COLO829 (cell line): ENCODE measurements around the gene RIN1.
"Not testable (repeated sequence)": the region's sequence is repeated elsewhere in the genome, so short reads cannot be mapped to it uniquely, and the experiment has no call there.

Source experiments
- DNase-seq: peaks from one replicate; pipeline ENCODE4 v3.0.0; 2012; ENCODE audit warnings: low spot score

The RIN1 gene, protein sequence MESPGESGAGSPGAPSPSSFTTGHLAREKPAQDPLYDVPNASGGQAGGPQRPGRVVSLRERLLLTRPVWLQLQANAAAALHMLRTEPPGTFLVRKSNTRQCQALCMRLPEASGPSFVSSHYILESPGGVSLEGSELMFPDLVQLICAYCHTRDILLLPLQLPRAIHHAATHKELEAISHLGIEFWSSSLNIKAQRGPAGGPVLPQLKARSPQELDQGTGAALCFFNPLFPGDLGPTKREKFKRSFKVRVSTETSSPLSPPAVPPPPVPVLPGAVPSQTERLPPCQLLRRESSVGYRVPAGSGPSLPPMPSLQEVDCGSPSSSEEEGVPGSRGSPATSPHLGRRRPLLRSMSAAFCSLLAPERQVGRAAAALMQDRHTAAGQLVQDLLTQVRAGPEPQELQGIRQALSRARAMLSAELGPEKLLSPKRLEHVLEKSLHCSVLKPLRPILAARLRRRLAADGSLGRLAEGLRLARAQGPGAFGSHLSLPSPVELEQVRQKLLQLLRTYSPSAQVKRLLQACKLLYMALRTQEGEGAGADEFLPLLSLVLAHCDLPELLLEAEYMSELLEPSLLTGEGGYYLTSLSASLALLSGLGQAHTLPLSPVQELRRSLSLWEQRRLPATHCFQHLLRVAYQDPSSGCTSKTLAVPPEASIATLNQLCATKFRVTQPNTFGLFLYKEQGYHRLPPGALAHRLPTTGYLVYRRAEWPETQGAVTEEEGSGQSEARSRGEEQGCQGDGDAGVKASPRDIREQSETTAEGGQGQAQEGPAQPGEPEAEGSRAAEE

DNA sequence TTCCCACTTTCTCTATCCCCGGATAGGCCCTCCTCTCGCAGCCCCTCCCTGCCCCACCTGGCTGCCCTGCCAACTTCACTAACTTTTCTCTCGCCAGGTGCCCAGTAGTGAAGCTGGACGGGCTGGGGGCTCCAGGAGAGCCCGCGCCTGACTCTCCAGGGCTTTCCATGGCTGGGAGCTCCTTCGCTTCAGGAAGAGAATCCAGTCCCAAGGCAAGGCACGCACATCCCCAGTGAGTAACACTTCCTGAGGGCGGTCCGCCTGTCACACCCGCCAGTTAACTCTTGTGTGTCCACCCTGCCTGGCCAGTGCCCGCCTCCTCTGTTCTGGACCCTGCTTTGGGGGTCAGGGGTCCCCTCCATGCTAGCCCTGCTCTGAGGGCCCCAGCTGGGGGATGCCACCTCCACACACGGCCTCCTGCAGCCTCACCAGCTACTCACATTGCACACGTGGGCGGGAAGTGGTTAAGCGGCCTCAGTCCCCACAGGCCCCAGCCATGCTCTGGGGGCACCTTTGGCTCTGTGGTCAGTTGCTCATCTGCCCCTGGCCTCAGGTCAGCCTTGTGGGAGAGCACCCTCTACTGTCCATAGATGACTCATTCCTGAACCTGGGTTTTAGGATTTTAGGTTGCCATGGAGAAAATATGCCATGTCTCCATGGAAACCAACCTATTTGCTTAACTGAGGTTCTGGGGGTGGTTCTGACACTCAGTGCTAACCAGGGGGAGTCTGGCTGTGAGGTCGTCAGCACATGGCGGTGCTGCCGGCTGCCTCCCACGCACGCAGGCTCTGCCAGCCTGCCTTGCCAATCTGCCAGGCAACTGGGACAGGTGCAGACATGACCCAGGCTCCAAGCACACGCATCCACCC lies at the start of gene RIN1:
RIN1 (minus strand) TSS at position 201 of the 869 bp plus-strand sequence; CDS start at position 169, 32 bp downstream.
- peak; percentile 97 for DNase-seq

DNA sequence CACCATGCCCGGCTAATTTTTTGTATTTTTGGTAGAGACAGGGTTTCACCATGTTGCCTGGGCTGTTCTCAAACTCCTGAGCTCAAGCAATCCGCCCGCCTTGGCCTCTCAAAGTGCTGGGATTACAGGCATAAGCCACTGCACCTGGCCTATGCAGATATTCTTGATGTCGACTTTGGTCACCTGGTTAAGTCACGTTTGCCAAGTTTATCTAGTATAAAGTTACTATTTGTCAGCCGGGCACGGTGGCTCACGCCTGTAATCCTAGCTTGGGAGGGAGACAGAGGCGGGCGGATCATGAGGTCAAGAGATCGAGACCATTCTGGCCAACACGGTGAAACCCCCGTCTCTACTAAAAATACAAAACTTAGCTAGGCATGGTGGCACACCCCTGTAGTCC lies 48.1 kb upstream of the RIN1 start:
- DNase-seq: not testable (repeated sequence)

DNA sequence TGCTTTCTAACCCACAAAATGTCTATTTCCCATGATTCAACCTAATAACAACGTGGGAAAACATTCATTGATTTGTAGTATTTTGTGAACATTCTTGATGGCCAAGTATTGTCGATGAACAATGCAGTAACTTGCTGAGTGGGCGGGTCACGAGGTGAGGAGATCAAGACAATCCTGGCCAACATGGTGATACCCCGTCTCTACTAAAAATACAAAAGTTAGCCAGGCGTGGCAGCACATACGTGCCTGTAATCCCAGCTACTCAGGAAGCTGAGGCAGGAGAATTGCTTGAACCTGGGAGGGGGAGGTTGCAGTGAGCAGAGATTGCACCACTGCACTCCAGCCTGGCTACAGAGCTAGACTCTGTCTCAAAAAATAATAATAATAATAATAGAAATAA lies 44.0 kb upstream of the RIN1 start:
- DNase-seq: not testable (repeated sequence)

DNA sequence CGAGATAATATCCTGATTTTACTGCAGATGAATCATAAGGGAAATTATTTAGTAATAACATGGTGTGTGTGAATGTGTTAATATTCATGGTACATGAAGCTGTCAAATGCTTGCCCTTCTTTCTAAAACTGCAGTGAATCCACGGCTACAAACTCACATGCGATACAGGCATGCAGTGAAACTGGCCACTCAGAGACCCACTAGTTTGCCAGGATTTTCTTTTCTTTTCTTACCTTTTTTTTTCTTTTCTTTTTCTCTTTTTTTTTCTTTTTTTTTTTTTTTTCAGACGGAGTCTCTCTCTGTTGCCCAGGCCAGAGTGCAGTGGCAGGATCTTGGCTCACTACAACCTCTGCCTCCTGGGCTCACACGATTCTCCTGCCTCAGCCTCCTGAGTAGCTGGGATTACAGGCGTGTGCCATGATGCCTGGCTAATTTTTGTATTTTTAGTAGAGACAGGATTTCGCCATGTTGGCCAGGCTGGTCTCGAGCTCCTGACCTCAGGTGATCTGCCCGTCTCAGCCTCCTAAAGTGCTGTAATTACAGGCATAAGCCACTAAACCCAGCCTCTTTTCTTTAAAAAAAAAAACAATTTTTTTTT lies 37.6 kb upstream of the RIN1 start:
- DNase-seq: not testable (repeated sequence)

DNA sequence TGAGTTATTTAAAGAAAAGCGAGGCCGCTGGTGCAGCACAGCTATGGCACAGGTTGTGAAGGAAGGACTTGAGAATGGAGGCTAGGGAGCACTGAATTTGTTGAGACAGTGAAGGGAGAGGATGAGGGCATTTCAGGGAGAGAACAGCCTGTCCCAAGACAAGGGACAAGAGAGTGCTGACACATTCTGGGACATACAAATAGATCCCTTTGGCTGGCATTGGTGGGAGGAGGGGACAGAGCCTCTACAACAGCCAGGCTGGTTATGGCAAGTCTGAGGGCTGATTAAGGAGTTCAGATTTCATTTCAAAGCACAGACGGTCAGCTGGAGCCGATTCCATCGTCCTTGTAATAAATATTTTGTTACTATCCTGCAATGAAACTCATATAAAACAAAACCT lies 37.0 kb upstream of the RIN1 start:
- no peak for DNase-seq

DNA sequence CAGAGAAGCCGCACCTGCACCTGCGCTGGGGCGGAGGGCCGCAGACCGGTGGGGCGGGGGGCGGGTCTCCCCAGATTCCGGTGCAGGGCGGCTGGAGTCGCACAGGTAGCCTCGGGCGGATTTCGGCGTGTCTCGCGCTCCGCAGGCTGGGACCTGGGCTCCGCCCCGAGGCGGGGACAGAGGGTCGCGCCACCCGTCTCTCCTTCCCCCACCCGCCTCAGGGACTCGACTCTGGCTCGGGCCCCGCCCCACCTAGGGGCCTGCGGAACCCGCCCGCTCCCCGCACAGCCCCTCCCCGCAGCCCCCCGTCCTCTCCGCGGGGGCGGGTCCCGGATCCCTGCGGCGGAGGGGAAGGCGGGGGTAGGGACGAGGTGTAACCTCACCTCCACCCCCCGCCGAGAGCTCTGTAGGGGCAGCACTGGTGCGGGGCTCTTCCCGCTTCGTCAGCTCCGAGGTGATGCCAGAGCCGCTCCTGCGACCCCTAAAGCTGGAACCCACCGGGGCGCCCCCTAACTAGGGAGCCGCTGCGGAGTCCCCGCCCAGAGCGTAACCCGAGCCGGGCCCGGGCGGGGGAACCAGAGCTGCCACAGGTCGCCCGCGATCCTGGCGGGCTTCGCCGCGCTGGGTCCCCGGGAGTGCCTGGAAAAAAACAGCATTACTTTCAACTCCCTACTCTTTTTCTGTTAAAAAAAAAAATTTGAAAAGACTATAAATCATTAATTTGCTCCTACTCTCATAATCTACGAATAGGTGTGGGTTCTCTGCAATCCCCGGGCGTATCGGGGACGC lies 35.6 kb upstream of the RIN1 start, which contains the start of gene SLC29A2:
SLC29A2 (minus strand) TSS at position 134 of the 789 bp plus-strand sequence. CDS start 169 bp downstream, outside the sequence.
- DNase-seq: no peak

DNA sequence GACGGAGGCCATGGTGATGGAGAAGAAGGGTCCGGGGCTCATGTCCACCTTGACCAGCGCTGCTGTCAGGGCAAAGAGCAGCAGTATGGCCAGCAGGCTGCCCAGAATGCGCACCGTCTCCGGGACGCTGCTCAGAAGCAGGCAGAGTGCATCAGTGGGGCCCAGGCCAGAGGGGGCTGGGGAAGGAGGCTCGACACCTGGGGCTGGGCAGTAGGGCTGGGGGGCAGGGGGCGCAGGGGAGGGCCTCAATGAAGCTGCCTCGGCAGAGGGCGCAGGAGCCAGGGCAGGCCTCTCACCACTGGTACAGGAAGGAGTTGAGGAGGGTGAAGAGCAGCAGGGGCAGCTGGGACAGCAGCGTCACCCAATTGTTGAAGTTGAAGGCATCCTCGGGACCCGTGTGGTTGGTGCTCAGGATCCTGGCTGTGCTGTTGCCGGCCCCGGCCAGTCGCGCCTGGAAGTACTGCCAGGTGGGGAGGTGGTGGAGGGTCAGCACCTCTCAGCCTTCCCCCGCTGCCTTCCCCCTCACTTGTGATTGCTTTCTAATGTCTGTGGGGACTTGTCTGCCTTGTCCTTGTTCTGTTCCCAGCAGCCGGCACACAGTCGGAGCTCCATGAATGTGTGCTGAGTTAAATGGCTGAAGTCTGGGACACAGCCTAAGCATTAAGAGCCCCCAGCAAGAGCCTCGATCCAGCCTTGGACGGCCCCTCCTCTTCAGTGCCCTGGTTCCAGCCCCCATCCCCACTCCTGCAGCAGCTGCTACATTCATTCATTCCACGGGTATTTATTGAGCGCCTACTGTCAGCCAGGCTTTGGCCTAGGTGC lies 33.0 kb upstream of the RIN1 start:
- DNase-seq: no peak

DNA sequence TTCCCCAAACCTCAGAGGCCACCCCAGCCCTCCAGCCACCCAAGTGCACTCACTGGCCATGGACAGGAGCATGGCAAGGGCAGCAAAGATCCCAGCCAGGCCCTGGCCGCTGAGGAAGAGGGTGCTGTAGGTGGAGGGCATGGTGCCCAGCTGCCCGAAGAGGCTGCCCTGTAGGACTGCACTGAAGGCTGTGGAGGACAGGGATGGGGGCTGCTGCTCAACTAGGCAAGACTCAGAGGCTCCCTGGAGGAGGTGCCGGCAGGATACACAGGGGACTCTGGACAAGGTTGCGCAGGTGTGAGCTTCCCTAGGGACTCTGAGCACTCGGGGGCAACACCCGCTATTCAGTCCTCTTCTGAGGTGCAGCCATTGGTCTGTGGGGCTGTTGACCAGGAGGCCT lies 32.2 kb upstream of the RIN1 start:
- DNase-seq: no peak

DNA sequence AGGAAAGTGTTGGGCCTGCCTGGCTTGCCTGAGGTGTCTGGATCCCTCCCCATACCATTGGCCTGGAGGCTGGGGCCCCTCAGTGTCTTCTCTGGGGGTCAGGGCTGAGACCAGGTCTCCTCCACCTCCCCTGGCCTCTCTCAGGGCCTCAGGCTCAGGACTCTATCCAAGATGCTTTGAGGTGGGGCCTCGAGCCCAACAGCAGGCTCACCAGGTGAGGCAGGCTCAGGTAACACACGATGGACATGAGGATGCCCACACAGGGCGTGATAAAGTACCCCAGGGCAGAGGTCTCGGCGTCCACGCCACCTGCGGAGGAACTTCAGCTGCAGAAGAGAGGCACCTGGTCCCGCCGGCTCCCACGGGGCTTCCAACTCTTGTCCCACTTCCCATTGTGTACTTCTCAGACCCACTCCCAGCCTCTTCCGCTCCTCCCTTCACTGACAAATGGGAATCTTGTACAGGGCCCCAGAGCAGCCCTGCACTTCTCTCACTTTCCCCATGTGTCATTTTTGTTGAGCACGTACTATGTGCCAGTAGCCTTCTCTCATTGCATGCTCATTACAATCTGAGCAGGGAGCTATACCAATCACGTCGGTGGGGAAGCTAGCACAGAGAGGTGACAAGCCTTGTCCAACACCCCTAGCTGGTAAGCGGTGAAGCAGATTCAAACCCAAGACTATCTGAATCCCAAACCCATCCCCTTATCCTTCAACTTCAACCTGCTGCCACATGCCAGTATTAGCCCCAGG lies 31.5 kb upstream of the RIN1 start:
- no peak for DNase-seq

DNA sequence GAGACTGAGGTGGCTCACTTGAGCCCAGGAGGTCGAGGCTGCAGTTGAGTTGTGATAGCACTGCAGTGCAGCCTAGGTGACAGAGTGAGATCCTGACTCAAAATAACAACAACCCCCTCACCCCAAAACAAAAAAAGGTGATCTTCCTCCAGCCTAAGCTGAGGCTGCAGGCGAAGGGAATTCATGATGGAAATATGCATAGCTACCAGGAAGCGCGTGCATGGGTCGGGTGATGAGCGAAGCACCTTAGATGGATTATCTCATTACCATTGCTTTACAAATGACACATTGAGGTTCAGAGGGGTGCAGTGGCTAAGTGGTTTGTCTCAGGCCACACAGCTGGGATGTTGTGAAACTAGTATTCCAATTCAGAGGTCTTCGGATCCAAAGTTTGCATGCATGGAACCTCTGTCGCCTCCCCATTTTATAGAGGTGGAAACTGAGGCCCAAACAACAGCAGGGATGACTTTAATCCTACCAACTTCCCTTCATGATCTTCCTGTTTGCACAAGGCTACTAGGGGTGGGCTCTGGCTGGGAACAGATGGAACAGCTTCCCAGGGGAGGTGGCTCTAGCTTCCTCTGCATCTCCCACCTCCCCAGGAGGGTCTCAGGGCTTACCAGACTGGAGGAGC lies 30.7 kb upstream of the RIN1 start:
- DNase-seq: no peak

DNA sequence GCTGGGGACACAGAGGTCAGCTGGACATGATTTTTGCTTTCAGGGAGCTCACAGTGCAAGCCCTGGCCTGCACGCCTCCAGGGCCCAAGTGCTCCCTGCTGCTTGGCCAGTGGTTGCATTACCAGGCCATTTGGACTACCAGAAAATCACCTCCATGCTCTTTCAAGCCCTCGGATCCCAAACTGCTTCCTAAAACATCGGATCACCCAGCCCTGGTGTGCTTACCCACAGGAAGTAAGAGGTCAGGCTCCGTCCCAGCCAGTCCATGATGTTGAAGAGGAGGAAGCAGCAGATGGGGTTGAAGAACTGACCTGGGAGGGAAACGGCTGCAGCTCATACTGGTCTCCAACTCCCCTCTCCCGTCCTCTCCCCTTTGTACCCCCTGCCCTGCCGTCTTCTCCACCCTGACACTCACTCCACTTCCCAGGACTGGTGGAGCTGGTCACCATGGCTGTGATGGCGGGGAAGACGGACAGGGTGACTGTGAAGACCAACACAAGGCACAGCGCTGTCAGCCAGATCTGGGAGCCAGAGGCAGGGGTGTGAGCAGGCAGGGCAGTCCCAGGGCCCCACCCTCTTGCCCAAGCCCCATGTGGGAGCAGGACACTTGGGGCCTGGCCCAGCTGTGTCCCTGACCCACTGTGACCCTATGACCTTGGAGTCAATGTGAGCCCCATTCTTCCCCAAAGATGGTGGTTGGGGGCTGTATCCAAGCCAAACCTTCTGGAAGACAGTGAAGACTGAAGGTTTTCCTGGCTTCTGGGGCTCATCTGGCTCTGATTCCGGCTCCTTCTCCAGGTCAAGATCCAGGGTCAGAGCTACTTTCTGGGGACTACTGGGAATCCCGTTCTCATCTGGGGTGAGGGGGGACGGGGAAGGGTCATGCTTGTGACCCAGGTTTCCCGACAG lies 29.7 kb upstream of the RIN1 start:
- no peak for DNase-seq

DNA sequence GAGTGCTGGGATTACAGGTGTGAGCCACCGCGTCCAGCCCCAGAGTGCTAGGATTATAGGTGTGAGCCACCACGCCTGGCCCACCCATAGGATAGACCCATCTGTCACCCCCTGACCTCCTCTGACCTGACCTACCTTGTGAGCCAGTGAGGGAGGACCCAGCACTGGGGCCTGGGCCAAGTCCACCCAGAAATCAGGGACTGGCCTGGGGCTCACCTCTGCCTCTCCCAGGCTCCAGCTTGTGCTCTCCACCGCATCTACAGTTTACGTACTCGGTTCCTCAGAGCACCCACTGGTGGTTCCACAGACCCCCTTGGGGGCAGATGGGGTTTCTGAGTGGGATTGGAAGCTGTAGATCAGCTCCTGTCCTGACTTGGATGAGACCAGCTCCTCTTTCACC lies 28.9 kb upstream of the RIN1 start:
- no peak for DNase-seq

DNA sequence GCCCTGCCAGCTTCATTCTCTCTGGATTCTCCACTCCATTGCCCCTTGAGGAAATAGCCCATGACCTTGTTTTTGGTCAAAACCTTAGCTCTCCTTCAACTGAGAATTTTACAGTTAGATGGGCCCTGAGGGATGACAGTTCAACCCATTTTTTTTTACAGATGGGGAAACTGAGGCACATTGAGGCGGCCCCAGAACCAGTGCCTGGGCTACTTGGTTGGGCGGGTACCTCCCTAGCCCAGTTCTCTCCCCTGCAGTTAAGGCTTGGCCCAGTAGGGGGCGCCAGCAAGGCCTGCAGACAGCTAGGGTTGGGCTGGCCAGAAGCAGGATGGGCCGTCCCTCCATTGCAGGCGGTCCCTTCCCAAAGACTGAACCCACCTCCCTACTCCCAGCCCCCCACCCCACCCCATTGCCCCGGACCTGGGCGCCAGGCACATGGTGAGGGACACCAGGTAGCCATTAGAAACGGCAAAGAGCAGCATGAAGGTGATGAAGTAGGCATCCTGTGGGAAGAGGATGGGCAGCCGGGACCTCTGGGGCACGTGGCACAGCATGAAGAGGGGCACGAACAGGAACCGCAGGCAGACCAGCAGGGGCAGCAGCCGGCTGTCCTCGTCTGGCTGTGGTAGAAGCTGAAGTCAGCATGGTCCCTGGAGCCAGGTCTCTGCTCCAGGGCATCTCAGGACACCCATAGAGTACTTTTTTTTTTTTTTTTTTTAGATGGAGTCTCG lies 27.7 kb upstream of the RIN1 start:
- peak; percentile 38 for DNase-seq

DNA sequence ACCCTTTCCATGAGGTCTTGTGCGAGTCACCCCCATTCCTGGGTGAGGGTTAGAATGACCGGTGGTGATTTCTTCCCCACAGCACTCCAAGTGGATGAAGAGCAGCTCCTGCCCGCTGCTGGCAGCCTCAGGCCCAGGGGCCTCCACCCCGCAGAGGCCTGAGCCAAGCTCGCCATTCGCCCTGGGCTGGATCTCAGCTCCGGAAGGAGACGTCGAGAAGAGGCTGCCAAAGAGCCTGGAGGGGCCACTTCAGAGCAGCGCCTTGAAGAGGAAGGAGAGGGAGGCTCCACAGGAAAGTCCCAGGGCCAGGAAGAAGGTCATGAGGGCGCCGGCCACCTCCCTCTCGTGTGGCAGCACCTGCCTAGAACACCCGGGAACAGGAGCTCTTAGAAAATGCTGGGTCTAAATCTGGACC lies 27.0 kb upstream of the RIN1 start:
- DNase-seq: no peak

DNA sequence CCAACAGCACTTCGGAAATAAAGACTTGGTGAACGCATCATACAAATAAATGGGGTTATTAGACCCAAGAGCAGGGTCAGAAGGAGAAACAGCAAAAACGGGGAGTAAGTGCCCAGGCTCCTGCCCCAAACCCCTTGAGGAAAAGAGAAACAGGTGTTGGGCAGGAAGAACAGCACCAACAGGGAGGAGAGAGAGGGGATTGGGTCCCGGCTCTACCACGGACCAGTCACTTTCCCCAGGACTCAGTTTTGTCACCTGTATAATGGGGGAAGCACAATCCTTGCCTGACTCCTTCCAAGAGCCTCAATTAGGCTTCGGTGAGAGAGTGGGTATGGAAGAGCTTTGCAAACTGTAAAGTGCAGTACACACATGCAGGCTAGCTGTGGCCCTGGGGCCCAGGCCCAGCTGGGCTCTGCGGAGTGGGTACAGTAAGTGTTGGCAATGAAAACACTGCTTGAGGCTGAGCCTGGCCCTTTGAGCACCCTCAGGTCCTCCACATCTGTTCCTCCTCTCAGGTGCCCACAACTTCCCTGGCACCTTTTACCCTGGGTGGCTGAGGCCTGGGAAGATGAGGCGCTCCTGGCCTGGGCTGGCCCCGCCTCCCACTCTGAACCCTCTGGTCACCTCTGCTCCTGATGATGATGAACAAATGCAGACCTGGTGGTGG lies 26.4 kb upstream of the RIN1 start:
- no peak for DNase-seq

DNA sequence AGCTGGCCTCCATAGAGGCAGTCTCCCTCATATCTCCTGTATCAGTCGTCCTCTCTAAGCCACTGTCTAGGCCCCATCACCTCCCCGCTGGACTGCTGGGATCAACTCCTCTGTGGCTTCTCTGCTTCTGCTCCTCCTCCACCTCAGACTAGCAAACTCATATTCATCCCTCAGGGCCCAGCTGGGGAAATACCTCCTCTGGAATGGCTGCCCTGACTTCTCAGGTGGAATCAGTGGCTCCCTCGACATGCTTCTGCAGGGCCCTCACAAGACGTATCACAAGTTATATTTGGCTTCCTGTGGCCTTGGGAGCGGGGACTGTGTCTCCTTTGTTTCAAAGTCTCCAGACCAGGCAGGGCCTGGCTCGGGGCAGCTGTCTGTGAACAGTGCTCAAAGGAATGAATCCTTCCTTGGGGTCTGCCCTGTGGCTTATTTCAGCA lies 25.3 kb upstream of the RIN1 start:
- peak; percentile 69 for DNase-seq
